ENCODE results near the gene KANSL1L.
"Not testable (repeated sequence)": the region's sequence is repeated elsewhere in the genome, so short reads cannot be mapped to it uniquely, and the experiment has no call there.

Gene KANSL1L

GRCh38 chr2:210171309-210172218 is at the start of gene KANSL1L:
Gene KANSL1L (minus strand): TSS chr2:210171409. CDS start chr2:210154582, 16,827 bp downstream.
- DNase-seq: peak; percentile 93

- no peak for DNase-seq
Measured at GRCh38 chr2:210215120-210215519, 43.9 kb upstream of the KANSL1L start.

- DNase-seq: no peak
Measured at GRCh38 chr2:210210185-210210584, 39.0 kb upstream of the KANSL1L start.

GRCh38 chr2:210207929-210208328 is 36.7 kb upstream of the KANSL1L start:
- no peak for DNase-seq

- no peak for DNase-seq
Measured at GRCh38 chr2:210203558-210203957, 32.3 kb upstream of the KANSL1L start.

- no peak for DNase-seq
Measured at GRCh38 chr2:210203147-210203546, 31.9 kb upstream of the KANSL1L start.

GRCh38 chr2:210199854-210200253 is 28.6 kb upstream of the KANSL1L start:
- DNase-seq: no peak

- no peak for DNase-seq
Measured at GRCh38 chr2:210199186-210199765, 28.1 kb upstream of the KANSL1L start.

- DNase-seq: no peak
Measured at GRCh38 chr2:210198326-210198725, 27.1 kb upstream of the KANSL1L start.

- no peak for DNase-seq
Measured at GRCh38 chr2:210197720-210198119, 26.5 kb upstream of the KANSL1L start.

GRCh38 chr2:210195101-210195852 is 24.1 kb upstream of the KANSL1L start:
- DNase-seq: no peak

- no peak for DNase-seq
Measured at GRCh38 chr2:210190345-210190744, 19.1 kb upstream of the KANSL1L start.

- no peak for DNase-seq
Measured at GRCh38 chr2:210189452-210190138, 18.4 kb upstream of the KANSL1L start.

GRCh38 chr2:210188755-210189154 is 17.5 kb upstream of the KANSL1L start:
- no peak for DNase-seq

GRCh38 chr2:210188190-210188589 is 17.0 kb upstream of the KANSL1L start:
- DNase-seq: no peak

GRCh38 chr2:210183936-210184335 is 12.7 kb upstream of the KANSL1L start:
- not testable (repeated sequence) for DNase-seq

GRCh38 chr2:210181606-210182088 is 10.4 kb upstream of the KANSL1L start:
- not testable (repeated sequence) for DNase-seq

- not testable (repeated sequence) for DNase-seq
Measured at GRCh38 chr2:210181033-210181605, 9.9 kb upstream of the KANSL1L start.

GRCh38 chr2:210180477-210180876 is 9.3 kb upstream of the KANSL1L start:
- DNase-seq: no peak

- no peak for DNase-seq
Measured at GRCh38 chr2:210179351-210179990, 8.3 kb upstream of the KANSL1L start.

GRCh38 chr2:210177769-210178168 is 6.6 kb upstream of the KANSL1L start:
- DNase-seq: no peak

- not testable (repeated sequence) for DNase-seq
Measured at GRCh38 chr2:210177115-210177514, 5.9 kb upstream of the KANSL1L start.
